A673 (cell line): ENCODE measurements around the gene OASL. TPM values are rescaled to one million over a fixed set of nuclear protein-coding genes. Genes with fewer than 3 reads are reported as not detected.

ENCODE experiments used
- BruUV-seq: library from RNA; stranded (reverse); fragments of 400-500 nt; replicated peaks from 2 replicates; lab custom pipeline; 2021; lab: Mats Ljungman, UMichigan
- CTCF ChIA-PET: fragments of 300-600 bp; sonication (Branson Sonifier 250); formaldehyde crosslinking; loops from one replicate; lab custom pipeline; 2022; ENCODE audit warnings: antibody characterized with exemption; lab: Charles Lee
- POLR2A ChIA-PET: fragments of 300-600 bp; sonication (Branson Sonifier 250); formaldehyde crosslinking; loops from one replicate; lab custom pipeline; 2022; ENCODE audit warnings: antibody characterized with exemption; ENCODE audit not compliant: low non-redundant PET; lab: Charles Lee
- DNase-seq: peaks from one replicate; pipeline ENCODE4 v3.0.0-alpha.2; 2015; ENCODE audit warnings: low spot score
- H3K27ac ChIP-seq: fragments of 200-600 bp; sonication (generic); 2 replicates; pipeline ENCODE4 v1.5.1; 2016; ENCODE audit warnings: mixed run types, low read depth, mild to moderate bottlenecking, mixed read lengths, antibody characterized with exemption, low read length; ENCODE audit not compliant: poor library complexity, severe bottlenecking
- H3K27me3 ChIP-seq: fragments of 200-600 bp; sonication (generic); replicated peaks from 2 replicates; pipeline ENCODE4 v1.6.1; 2017; ENCODE audit warnings: mixed run types, low read depth, mild to moderate bottlenecking, mixed read lengths, antibody characterized with exemption, low read length; ENCODE audit not compliant: insufficient read depth, poor library complexity
- H3K36me3 ChIP-seq: fragments of 200-600 bp; sonication (generic); 2 replicates; pipeline ENCODE4 v1.6.1; 2016; ENCODE audit warnings: mixed run types, mild to moderate bottlenecking, mixed read lengths, antibody characterized with exemption, low read length; ENCODE audit not compliant: insufficient read depth, poor library complexity, severe bottlenecking
- H3K4me1 ChIP-seq: fragments of 200-600 bp; sonication (generic); 2 replicates; pipeline ENCODE4 v1.6.1; 2017; ENCODE audit warnings: mixed run types, mild to moderate bottlenecking, mixed read lengths, antibody characterized with exemption, low read length; ENCODE audit not compliant: insufficient read depth, poor library complexity, severe bottlenecking
- H3K4me3 ChIP-seq: fragments of 200-600 bp; sonication (generic); 2 replicates; pipeline ENCODE4 v1.5.1; 2016; ENCODE audit warnings: low read depth, mixed run types, mild to moderate bottlenecking, mixed read lengths, low read length; ENCODE audit not compliant: poor library complexity, severe bottlenecking
- H3K9me3 ChIP-seq: fragments of 200-600 bp; sonication (generic); 2 replicates; pipeline ENCODE4 v1.6.1; 2016; ENCODE audit warnings: mixed run types, low read depth, mild to moderate bottlenecking, mixed read lengths, antibody characterized with exemption, low read length; ENCODE audit not compliant: poor library complexity, severe bottlenecking
- EZH2 ChIP-seq: fragments of 200-600 bp; sonication (generic); IDR thresholded peaks from 2 replicates; pipeline ENCODE4 v1.6.1; 2017; ENCODE audit warnings: borderline replicate concordance, low read depth, mild to moderate bottlenecking, mixed read lengths, antibody characterized with exemption, low read length; ENCODE audit not compliant: poor library complexity, severe bottlenecking
- intact Hi-C: fragments of 100-400 bp; cut with micrococcal nuclease; formaldehyde crosslinking; loops from one replicate; pipeline ENCODE4 v1.10.0; 2022; ENCODE audit not compliant: unreplicated experiment
- total RNA-seq: library from RNA; stranded (reverse); gene quantifications from 2 replicates; pipeline ENCODE4 v1.2.3, GENCODE V29; 2021
- TF ChIP-seq, protein P1 (sequence below): fragments of 300-800, 200-600 bp; sonication (generic); conservative IDR thresholded peaks from 2 replicates; pipeline ENCODE4 v1.5.1; 2017; ENCODE audit warnings: low read depth, mild to moderate bottlenecking, antibody characterized with exemption, low read length, moderate library complexity, mixed read lengths

Gene OASL
- total RNA-seq, 1 experiment from 2014 or later = 0.73 TPM

DNA sequence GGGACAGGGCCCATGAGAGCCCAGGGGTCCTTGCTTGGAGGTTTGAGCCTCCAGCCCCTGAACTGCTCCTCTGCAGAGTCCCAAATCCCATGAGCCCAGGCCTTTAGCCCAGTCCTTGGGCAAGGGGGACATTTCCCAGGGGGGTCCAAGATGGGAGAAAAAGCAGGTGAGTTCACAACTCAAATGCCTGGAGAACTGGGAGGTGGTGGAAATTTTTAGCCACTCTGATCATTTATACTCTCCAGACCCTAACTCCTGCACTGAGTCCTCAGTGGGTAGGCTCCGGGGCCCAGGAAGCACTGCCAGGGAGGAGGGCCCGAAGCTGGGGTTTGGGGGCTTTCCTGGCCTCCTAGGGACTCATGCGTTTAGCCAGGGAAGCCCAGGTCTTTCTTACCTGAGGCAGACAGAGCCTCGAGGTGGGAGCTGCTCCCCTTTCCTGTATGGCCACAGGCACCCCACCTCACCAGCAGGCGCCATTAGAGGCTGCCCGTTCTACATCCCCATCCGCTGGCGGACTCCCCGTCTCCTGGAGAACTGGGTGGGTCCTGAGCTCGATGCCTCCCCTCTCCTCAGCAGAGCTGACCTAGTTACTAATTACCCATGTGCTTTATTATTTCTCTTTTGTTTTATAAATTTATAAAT is 59.7 kb downstream of the OASL start:
- Histone ChIP-seq H3K27ac (no peak overlapping the region), H3K9me3 (no peaks in the 10 kb centered on the region), H3K27me3 (no peaks in the 10 kb centered on the region), H3K4me3 (no peak overlapping the region), H3K4me1 (no peaks in the 10 kb centered on the region), H3K36me3 (no peaks in the 10 kb centered on the region)
- no TSS peak for BruUV-seq
- ChIA-PET CTCF (no interaction called here), POLR2A (no interaction called here)
- DNase-seq = no peak
- no peak for TF ChIP-seq EZH2
- TF ChIP-seq, protein P1, sequence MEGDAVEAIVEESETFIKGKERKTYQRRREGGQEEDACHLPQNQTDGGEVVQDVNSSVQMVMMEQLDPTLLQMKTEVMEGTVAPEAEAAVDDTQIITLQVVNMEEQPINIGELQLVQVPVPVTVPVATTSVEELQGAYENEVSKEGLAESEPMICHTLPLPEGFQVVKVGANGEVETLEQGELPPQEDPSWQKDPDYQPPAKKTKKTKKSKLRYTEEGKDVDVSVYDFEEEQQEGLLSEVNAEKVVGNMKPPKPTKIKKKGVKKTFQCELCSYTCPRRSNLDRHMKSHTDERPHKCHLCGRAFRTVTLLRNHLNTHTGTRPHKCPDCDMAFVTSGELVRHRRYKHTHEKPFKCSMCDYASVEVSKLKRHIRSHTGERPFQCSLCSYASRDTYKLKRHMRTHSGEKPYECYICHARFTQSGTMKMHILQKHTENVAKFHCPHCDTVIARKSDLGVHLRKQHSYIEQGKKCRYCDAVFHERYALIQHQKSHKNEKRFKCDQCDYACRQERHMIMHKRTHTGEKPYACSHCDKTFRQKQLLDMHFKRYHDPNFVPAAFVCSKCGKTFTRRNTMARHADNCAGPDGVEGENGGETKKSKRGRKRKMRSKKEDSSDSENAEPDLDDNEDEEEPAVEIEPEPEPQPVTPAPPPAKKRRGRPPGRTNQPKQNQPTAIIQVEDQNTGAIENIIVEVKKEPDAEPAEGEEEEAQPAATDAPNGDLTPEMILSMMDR = no peak
- intact Hi-C loops = no loop called here

DNA sequence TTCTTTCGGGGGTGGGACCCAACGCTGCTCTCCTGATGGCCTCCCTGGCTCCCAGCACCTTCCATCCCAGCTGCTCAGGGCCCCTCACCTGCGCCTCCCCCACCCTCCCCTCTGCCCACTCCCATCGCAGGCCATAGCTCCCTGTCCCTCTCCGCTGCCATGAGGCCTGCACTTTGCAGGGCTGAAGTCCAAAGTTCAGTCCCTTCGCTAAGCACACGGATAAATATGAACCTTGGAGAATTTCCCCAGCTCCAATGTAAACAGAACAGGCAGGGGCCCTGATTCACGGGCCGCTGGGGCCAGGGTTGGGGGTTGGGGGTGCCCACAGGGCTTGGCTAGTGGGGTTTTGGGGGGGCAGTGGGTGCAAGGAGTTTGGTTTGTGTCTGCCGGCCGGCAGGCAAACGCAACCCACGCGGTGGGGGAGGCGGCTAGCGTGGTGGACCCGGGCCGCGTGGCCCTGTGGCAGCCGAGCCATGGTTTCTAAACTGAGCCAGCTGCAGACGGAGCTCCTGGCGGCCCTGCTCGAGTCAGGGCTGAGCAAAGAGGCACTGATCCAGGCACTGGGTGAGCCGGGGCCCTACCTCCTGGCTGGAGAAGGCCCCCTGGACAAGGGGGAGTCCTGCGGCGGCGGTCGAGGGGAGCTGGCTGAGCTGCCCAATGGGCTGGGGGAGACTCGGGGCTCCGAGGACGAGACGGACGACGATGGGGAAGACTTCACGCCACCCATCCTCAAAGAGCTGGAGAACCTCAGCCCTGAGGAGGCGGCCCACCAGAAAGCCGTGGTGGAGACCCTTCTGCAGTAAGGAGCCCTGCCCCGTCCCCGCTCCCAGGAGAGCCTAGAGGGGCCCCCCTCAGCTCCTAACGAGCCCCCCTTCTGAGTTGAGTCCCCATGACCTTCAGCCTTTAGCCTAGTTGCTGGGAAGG is 60.5 kb downstream of the OASL start, which contains the start of gene HNF1A:
TSS of gene HNF1A (plus strand) at position 248 of the 924 bp plus-strand sequence. CDS start at position 474, 226 bp downstream.
- BruUV-seq = no TSS peak
- H3K27me3 ChIP-seq = no peaks in the 10 kb centered on the region
- no peak for DNase-seq
- no peaks in the 10 kb centered on the region for H3K36me3 ChIP-seq
- POLR2A ChIA-PET = no interaction called here
- intact Hi-C loops = no loop called here
- H3K4me1 ChIP-seq = no peaks in the 10 kb centered on the region
- no peak for TF ChIP-seq EZH2
- TF ChIP-seq, protein P1 = no peak
- no peaks in the 10 kb centered on the region for H3K9me3 ChIP-seq
- CTCF ChIA-PET = no interaction called here
- H3K27ac ChIP-seq = no peak within 1 kb of the TSS
- no peak within 1 kb of the TSS for H3K4me3 ChIP-seq

DNA sequence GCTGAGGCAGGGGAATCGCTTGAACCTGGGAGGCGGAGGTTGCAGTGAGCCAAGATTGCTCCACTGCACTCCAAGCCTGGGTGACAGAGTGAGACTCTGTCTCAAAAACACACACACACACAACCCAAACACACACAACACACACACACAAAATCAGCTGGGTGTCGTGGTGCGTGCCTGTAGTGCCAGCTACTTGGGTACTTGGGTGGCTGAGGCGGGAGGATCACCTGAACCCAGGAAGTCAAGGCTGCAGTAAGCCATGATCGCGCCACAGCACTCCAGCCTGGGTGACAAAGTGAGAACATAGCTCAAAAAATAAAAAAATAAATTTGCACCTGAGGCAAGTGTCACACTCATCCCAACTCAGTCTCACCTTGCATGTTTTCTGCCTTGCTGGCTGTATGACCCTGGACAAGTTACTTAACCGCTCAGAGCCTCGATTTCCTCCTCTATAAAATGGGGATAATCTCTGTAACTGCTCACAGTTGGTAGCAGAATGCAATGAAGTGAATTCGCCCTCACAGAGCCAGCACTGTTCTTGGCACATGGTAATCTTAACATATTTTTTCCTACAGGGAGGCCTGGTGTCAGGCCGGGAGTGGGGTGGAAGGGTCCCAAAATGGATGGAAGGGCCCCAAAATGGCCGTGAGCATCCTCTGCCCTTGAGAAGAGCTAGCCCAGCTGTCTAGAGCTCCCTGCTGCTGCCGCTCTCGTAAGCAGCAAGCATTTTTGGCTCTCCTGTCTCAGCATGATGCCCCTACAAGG is 61.3 kb downstream of the OASL start:
- POLR2A ChIA-PET = no interaction called here
- intact Hi-C loops = no loop called here

More for the DNA sequence above, 61.3 kb downstream of the OASL start:
- no peak for TF ChIP-seq EZH2
- TF ChIP-seq, protein P1 = no peak
- DNase-seq = no peak
- H3K27me3 ChIP-seq = no peaks in the 10 kb centered on the region
- no peaks in the 10 kb centered on the region for H3K4me1 ChIP-seq
- H3K9me3 ChIP-seq = no peaks in the 10 kb centered on the region
- no TSS peak for BruUV-seq
- H3K36me3 ChIP-seq = no peaks in the 10 kb centered on the region
- H3K27ac ChIP-seq = no peak overlapping the region
- CTCF ChIA-PET = no interaction called here
- H3K4me3 ChIP-seq = no peak overlapping the region
